GM12872 (cell line): Measurements from ENCODE around the gene NTRK1.

Experiments used
- TF ChIP-seq, protein P1 (sequence below): IDR thresholded peaks from 3 replicates; pipeline ENCODE4 v1.5.1; 2011; ENCODE audit warnings: low read depth, mild to moderate bottlenecking, low read length, moderate library complexity; ENCODE audit not compliant: insufficient read depth

The NTRK1 gene

GRCh38 chr1:156860628-156861423 lies at the start of gene NTRK1:
NTRK1 (plus strand) TSS chr1:156860865; CDS start chr1:156860935, 70 bp downstream.
- TF ChIP-seq, protein P1, sequence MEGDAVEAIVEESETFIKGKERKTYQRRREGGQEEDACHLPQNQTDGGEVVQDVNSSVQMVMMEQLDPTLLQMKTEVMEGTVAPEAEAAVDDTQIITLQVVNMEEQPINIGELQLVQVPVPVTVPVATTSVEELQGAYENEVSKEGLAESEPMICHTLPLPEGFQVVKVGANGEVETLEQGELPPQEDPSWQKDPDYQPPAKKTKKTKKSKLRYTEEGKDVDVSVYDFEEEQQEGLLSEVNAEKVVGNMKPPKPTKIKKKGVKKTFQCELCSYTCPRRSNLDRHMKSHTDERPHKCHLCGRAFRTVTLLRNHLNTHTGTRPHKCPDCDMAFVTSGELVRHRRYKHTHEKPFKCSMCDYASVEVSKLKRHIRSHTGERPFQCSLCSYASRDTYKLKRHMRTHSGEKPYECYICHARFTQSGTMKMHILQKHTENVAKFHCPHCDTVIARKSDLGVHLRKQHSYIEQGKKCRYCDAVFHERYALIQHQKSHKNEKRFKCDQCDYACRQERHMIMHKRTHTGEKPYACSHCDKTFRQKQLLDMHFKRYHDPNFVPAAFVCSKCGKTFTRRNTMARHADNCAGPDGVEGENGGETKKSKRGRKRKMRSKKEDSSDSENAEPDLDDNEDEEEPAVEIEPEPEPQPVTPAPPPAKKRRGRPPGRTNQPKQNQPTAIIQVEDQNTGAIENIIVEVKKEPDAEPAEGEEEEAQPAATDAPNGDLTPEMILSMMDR = no peak

- TF ChIP-seq, protein P1 = no peak
Observed at GRCh38 chr1:156811168-156811567, 49.5 kb upstream of the NTRK1 start.

DNA sequence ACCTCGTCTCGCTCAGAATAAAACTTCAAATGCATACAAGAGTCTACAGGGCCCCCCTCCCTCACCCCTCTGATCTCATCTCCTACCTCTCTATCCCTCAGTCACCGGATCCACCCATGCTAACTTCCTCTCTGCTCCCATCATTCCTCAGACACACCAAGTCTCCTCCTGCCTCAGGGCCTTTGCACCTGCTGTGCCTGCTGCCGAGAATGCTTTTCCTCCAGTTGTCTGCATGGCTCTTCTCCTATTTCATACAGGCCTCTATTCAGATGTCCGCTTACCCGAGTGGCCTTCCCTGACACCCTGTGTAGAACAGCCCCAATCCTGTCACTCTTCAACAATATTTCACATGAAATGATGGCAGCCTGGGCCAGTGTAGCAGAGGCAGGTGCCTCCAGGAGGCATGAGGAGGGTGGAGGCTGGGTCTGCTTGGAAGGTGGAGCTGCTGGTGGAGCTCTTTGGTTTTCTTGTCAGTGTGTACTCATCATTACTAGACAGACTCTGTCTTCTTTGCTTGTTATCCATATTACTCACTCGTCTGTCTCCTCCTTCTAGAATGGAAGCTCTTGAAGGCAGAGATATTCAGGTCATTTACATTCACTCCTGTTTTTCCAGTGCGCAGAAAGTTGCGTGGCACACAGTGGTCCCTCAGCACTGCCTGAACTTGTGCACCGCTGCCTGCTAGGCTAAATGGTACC lies 48.2 kb upstream of the NTRK1 start:
- TF ChIP-seq, protein P1 = no peak

- TF ChIP-seq, protein P1 = no peak
Observed at GRCh38 chr1:156813298-156813697, 47.4 kb upstream of the NTRK1 start.

GRCh38 chr1:156813750-156814570 lies 46.7 kb upstream of the NTRK1 start:
- TF ChIP-seq, protein P1 = peak; percentile 61

DNA sequence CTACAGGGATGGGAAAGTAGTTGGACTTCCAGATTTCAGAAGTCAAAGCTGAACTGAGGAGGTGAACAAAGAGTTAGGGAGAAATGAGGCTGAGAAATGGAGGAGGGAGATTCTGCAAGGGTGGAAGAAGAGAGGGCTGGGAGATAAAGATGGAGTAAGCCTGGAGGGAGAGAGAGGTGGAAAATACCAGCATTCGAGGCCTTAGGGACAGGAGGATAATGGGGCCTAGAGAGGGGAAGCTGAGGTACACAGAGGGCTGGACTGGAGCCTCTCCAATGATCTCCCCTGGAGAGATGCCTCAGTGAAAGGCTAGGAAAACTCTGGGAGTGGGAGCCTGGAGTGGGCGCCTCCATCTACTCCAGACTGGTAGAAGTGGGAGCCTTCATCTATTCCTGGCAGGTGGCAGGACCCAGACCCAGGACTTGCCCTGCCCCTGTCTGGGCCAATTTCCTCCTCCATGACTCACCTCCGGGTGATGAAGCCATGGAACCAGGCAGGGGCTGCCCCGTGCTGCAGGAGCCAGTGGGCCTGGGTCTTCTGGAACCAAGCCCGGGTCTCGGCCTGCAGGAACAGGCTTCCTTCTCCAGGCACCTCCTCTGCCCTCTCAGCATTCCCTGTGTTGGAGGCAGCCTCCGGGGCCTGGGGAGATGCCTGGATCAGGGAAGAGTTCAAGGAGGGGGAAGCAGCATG lies 45.9 kb upstream of the NTRK1 start:
- TF ChIP-seq, protein P1 = no peak
